Right cardiac atrium (tissue), 5 donors: Measurements from ENCODE around the gene KATNB1. TPM values are rescaled to one million over a fixed set of nuclear protein-coding genes. Genes with fewer than 3 reads are reported as not detected.

Experiments
- ATAC-seq, 2 donors: fragments of 200-7000 bp; cut with Tn5 transposase; one replicate each; pipeline versions ENCODE4 v1.8.0 to v1.9.1; 2020; ENCODE audit warnings: moderate library complexity in 2 of 2, mild to moderate bottlenecking in 1 of 2
- DNase-seq, 3 donors: peaks; one replicate each; pipeline ENCODE4 v3.0.0-alpha.2; 2020
- H3K27ac ChIP-seq: one replicate; pipeline ENCODE4 v1.5.1; 2013; ENCODE audit warnings: mild to moderate bottlenecking, low read length, control low read depth, moderate library complexity
- H3K27me3 ChIP-seq: one replicate; pipeline ENCODE4 v1.6.1; 2013; ENCODE audit not compliant: control insufficient read depth, insufficient read depth
- H3K4me1 ChIP-seq: one replicate; pipeline ENCODE4 v1.6.1; 2013; ENCODE audit warnings: low read length; ENCODE audit not compliant: control insufficient read depth, insufficient read depth
- H3K4me3 ChIP-seq: one replicate; pipeline ENCODE4 v1.5.1; 2013; ENCODE audit warnings: low read length, control low read depth
- H3K9me3 ChIP-seq: one replicate; pipeline ENCODE4 v1.6.1; 2013; ENCODE audit warnings: low read length; ENCODE audit not compliant: control insufficient read depth
- WGBS: extraction: QIAGEN DNeasy Blood & Tissue Kit; methylation state at CpG from one replicate; pipeline ENCODE4 v1.1.7; 2013; 5-methylcytosine and 5-hydroxymethylcytosine counted together
- intact Hi-C, 4 donors: fragments of 100-400 bp; cut with DNase I; formaldehyde crosslinking; loops; one replicate each; pipeline versions ENCODE4 v1.11.0 to v1.14.0; 2022 to 2023
- polyA plus RNA-seq: library from polyadenylated mRNA; stranded (reverse); fragments of 200-250 nt; gene quantifications from one replicate; pipeline ENCODE4 v1.2.3, GENCODE V29; 2013
- total RNA-seq, 4 donors: library from RNA; stranded (reverse); fragmentation: NEBNext Ultra II Directional; extraction: Animal tissue kit (Norgen Biotek cat#: 25700); gene quantifications; one replicate each; pipeline ENCODE4 v1.2.1, GENCODE V29; 2021
- donor health status: healthy with polysubstance abuse.
- donor health status: DM: no; HTN: yes; CAD: no.
- donor health status: DM: no; HTN: no; CAD: no.
- donor health status: DM: no; HTN: yes; CAD: no; lungs with severe emphysema.
- donor health status: DM: yes; HTN: yes; CAD: no.

KATNB1 gene
- total and polyA plus RNA-seq, 5 donors: 8.4 to 16.3 (median 12.0) TPM

- ATAC-seq (no peak), DNase-seq (no peak)
- H3K27me3 ChIP-seq: no peaks in the 10 kb centered on the region
- no peaks in the 10 kb centered on the region for H3K9me3 ChIP-seq
- no peak overlapping the region for H3K4me3 ChIP-seq
- 66% methylated on average over 10 of the region's 10 CpGs for WGBS
- H3K4me1 ChIP-seq: no peaks in the 10 kb centered on the region
- intact Hi-C loops: no loop called here
- no peak overlapping the region for H3K27ac ChIP-seq
Measured at GRCh38 chr16:57694231-57694724, 41.3 kb upstream of the KATNB1 start.

GRCh38 chr16:57694725-57695679, 40.6 kb upstream of the KATNB1 start, which contains the start of gene DRC7:
TSS of gene DRC7 (plus strand) at chr16:57694806. CDS start at chr16:57697950, 3,144 bp downstream.
- Histone ChIP-seq H3K4me3 (no peak within 1 kb of the TSS), H3K27ac (no peak within 1 kb of the TSS), H3K27me3 (no peaks in the 10 kb centered on the region), H3K4me1 (no peaks in the 10 kb centered on the region), H3K9me3 (no peaks in the 10 kb centered on the region)
- peak; percentile 69 to 76 for ATAC-seq
- intact Hi-C loops: no loop called here
- 40% methylated on average over 8 of the region's 8 CpGs for WGBS
- DNase-seq: peak in 1 of 3 donors; percentile 55

- no peak overlapping the region for H3K4me3 ChIP-seq
- H3K4me1 ChIP-seq: no peaks in the 10 kb centered on the region
- WGBS: 78% methylated on average over 5 of the region's 5 CpGs
- ATAC-seq (no peak), DNase-seq (no peak)
- no peak overlapping the region for H3K27ac ChIP-seq
- intact Hi-C loops: no loop called here
- H3K27me3 ChIP-seq: no peaks in the 10 kb centered on the region
- H3K9me3 ChIP-seq: no peaks in the 10 kb centered on the region
Measured at GRCh38 chr16:57695680-57696069, 39.9 kb upstream of the KATNB1 start.

- DNase-seq: no peak
- no peaks in the 10 kb centered on the region for H3K4me1 ChIP-seq
- intact Hi-C loops: no loop called here
- H3K9me3 ChIP-seq: no peaks in the 10 kb centered on the region
- ATAC-seq: no peak
- no peaks in the 10 kb centered on the region for H3K27me3 ChIP-seq
- 92% methylated on average over 7 of the region's 7 CpGs for WGBS
- H3K4me3 ChIP-seq: no peak overlapping the region
- H3K27ac ChIP-seq: no peak overlapping the region
Measured at GRCh38 chr16:57696240-57696639, 39.3 kb upstream of the KATNB1 start.

GRCh38 chr16:57697896-57698537, 37.6 kb upstream of the KATNB1 start:
- DNase-seq (no peak), ATAC-seq (no peak)
- Histone ChIP-seq H3K27me3 (no peaks in the 10 kb centered on the region), H3K9me3 (no peaks in the 10 kb centered on the region), H3K27ac (no peak overlapping the region), H3K4me1 (no peaks in the 10 kb centered on the region), H3K4me3 (no peak overlapping the region)
- WGBS: 93% methylated on average over 17 of the region's 17 CpGs
- intact Hi-C loops: no loop called here

GRCh38 chr16:57698812-57699405, 36.7 kb upstream of the KATNB1 start:
- Histone ChIP-seq H3K27me3 (no peaks in the 10 kb centered on the region), H3K9me3 (no peaks in the 10 kb centered on the region), H3K27ac (no peak overlapping the region), H3K4me1 (no peaks in the 10 kb centered on the region), H3K4me3 (no peak overlapping the region)
- WGBS: 88% methylated on average over 16 of the region's 16 CpGs
- DNase-seq: no peak
- intact Hi-C loops: no loop called here
- ATAC-seq: no peak

GRCh38 chr16:57699481-57699880, 36.1 kb upstream of the KATNB1 start:
- H3K27me3 ChIP-seq: no peaks in the 10 kb centered on the region
- H3K9me3 ChIP-seq: no peaks in the 10 kb centered on the region
- H3K27ac ChIP-seq: no peak overlapping the region
- no peak for DNase-seq
- WGBS: 74% methylated on average over 3 of the region's 3 CpGs
- H3K4me1 ChIP-seq: no peaks in the 10 kb centered on the region
- no peak overlapping the region for H3K4me3 ChIP-seq
- intact Hi-C loops: no loop called here
- no peak for ATAC-seq

- H3K27me3 ChIP-seq: no peaks in the 10 kb centered on the region
- ATAC-seq (no peak), DNase-seq (no peak)
- H3K9me3 ChIP-seq: no peaks in the 10 kb centered on the region
- intact Hi-C loops: no loop called here
- no peak overlapping the region for H3K4me3 ChIP-seq
- 93% methylated on average over 7 of the region's 7 CpGs for WGBS
- H3K27ac ChIP-seq: no peak overlapping the region
- H3K4me1 ChIP-seq: no peaks in the 10 kb centered on the region
Measured at GRCh38 chr16:57699899-57700298, 35.7 kb upstream of the KATNB1 start.

GRCh38 chr16:57700781-57701551, 34.6 kb upstream of the KATNB1 start:
- 66% methylated on average over 10 of the region's 10 CpGs for WGBS
- H3K9me3 ChIP-seq: no peaks in the 10 kb centered on the region
- no peak overlapping the region for H3K4me3 ChIP-seq
- H3K4me1 ChIP-seq: no peaks in the 10 kb centered on the region
- no peaks in the 10 kb centered on the region for H3K27me3 ChIP-seq
- intact Hi-C loops: no loop called here
- ATAC-seq (peak in 1 of 2 donors; percentile 24), DNase-seq (no peak)
- H3K27ac ChIP-seq: no peak overlapping the region

- ATAC-seq: peak in 1 of 2 donors; percentile 26
Measured at GRCh38 chr16:57701759-57702371, 33.7 kb upstream of the KATNB1 start.

More at GRCh38 chr16:57701759-57702371, 33.7 kb upstream of the KATNB1 start:
- DNase-seq: no peak
- H3K27ac ChIP-seq: no peak overlapping the region
- WGBS: 77% methylated on average over 23 of the region's 23 CpGs
- no peaks in the 10 kb centered on the region for H3K9me3 ChIP-seq
- intact Hi-C loops: no loop called here
- H3K4me1 ChIP-seq: no peaks in the 10 kb centered on the region
- H3K27me3 ChIP-seq: no peaks in the 10 kb centered on the region
- H3K4me3 ChIP-seq: no peak overlapping the region
